GM19324 (cell line): ENCODE measurements around the gene COL5A1.

Experiments used
- ATAC-seq: cut with Tn5 transposase; IDR thresholded peaks from one replicate; pipeline ENCODE4 v1.9.1; 2021; ENCODE audit warnings: mild to moderate bottlenecking, moderate library complexity; ENCODE audit not compliant: unreplicated experiment, low FRiP score

Gene COL5A1

GRCh38 chr9:134778841-134779411 lies 137.3 kb downstream of the COL5A1 start:
- ATAC-seq = no peak

GRCh38 chr9:134779640-134780039 lies 138.0 kb downstream of the COL5A1 start:
- ATAC-seq = no peak

- ATAC-seq = no peak
These were observed 140.1 kb downstream of the COL5A1 start for GRCh38 chr9:134781591-134782302.

- ATAC-seq = no peak
These were observed 141.5 kb downstream of the COL5A1 start for GRCh38 chr9:134782921-134783698.

GRCh38 chr9:134783699-134784039 lies 142.1 kb downstream of the COL5A1 start:
- ATAC-seq = no peak

- ATAC-seq = no peak
These were observed 143.1 kb downstream of the COL5A1 start for GRCh38 chr9:134784577-134785305.

GRCh38 chr9:134785325-134786108 lies 143.9 kb downstream of the COL5A1 start:
- no peak for ATAC-seq

GRCh38 chr9:134787601-134788531 lies 146.3 kb downstream of the COL5A1 start:
- no peak for ATAC-seq

- ATAC-seq = no peak
These were observed 147.6 kb downstream of the COL5A1 start for GRCh38 chr9:134789168-134789567.

GRCh38 chr9:134791009-134791408 lies 149.4 kb downstream of the COL5A1 start:
- no peak for ATAC-seq

- no peak for ATAC-seq
These were observed 151.0 kb downstream of the COL5A1 start for GRCh38 chr9:134792627-134793026.

- no peak for ATAC-seq
These were observed 151.9 kb downstream of the COL5A1 start for GRCh38 chr9:134793288-134794188.

GRCh38 chr9:134794663-134795370 lies 153.2 kb downstream of the COL5A1 start:
- ATAC-seq = no peak

GRCh38 chr9:134795446-134795845 lies 153.8 kb downstream of the COL5A1 start:
- no peak for ATAC-seq

GRCh38 chr9:134796882-134797281 lies 155.3 kb downstream of the COL5A1 start:
- no peak for ATAC-seq

- ATAC-seq = no peak
These were observed 159.3 kb downstream of the COL5A1 start for GRCh38 chr9:134800791-134801339.

- no peak for ATAC-seq
These were observed 160.7 kb downstream of the COL5A1 start for GRCh38 chr9:134802216-134802795.
